Caco-2 (cell line): ENCODE results near the gene LIN37. TPM values are rescaled to one million over a fixed set of nuclear protein-coding genes. Genes with fewer than 3 reads are reported as not detected.

ENCODE experiments used
- BruUV-seq: library from RNA; stranded (reverse); fragments of 400-500 nt; replicated peaks from 2 replicates; lab custom pipeline; 2021; lab: Mats Ljungman, UMichigan
- CTCF ChIA-PET: fragments of 300-600 bp; sonication (Branson Sonifier 250); formaldehyde crosslinking; loops from one replicate; lab custom pipeline; 2022; ENCODE audit warnings: antibody characterized with exemption; lab: Charles Lee
- POLR2A ChIA-PET: fragments of 300-600 bp; sonication (Branson Sonifier 250); formaldehyde crosslinking; loops from one replicate; lab custom pipeline; 2022; ENCODE audit warnings: antibody characterized with exemption; lab: Charles Lee
- DNase-seq, 2 experiments: peaks; one replicate each; pipeline versions ENCODE4 v3.0.0 to v3.0.0-alpha.2; 2020 to 2022
- H3K27me3 ChIP-seq: replicated peaks from 2 replicates; pipeline ENCODE4 v1.6.0; 2011; ENCODE audit warnings: low read length; ENCODE audit not compliant: control insufficient read depth, insufficient read depth
- H3K36me3 ChIP-seq: 2 replicates; pipeline ENCODE4 v1.5.1; 2011; ENCODE audit warnings: low read length; ENCODE audit not compliant: control insufficient read depth, insufficient read depth
- H3K4me1 ChIP-seq: fragments of 250-450 bp; sonication (Bioruptor Pico); 2 replicates; pipeline ENCODE4 v1.5.1; 2020; ENCODE audit warnings: mild to moderate bottlenecking
- H3K4me3 ChIP-seq: 2 replicates; pipeline ENCODE4 v1.5.1; 2011; ENCODE audit warnings: low read depth, mild to moderate bottlenecking, control low read depth, low read length
- H3K9me3 ChIP-seq: fragments of 250-450 bp; sonication (Bioruptor Pico); 2 replicates; pipeline ENCODE4 v1.5.1; 2020; ENCODE audit warnings: mild to moderate bottlenecking, moderate library complexity
- H3K27ac Mint-ChIP-seq: one replicate; pipeline ENCODE4 v1.8.0; 2022; ENCODE audit warnings: mixed read lengths; ENCODE audit not compliant: unreplicated experiment
- H3K27me3 Mint-ChIP-seq: one replicate; pipeline ENCODE4 v1.8.0; 2022; ENCODE audit warnings: mixed read lengths; ENCODE audit not compliant: insufficient read depth, unreplicated experiment
- H3K36me3 Mint-ChIP-seq: one replicate; pipeline ENCODE4 v1.8.0; 2022; ENCODE audit warnings: mild to moderate bottlenecking, mixed read lengths; ENCODE audit not compliant: insufficient read depth, unreplicated experiment
- H3K4me1 Mint-ChIP-seq: one replicate; pipeline ENCODE4 v1.8.0; 2022; ENCODE audit warnings: low read depth, mixed read lengths; ENCODE audit not compliant: unreplicated experiment
- H3K4me3 Mint-ChIP-seq: one replicate; pipeline ENCODE4 v1.8.0; 2022; ENCODE audit warnings: mild to moderate bottlenecking, moderate library complexity, mixed read lengths; ENCODE audit not compliant: unreplicated experiment
- H3K9me3 Mint-ChIP-seq: one replicate; pipeline ENCODE4 v1.8.0; 2022; ENCODE audit warnings: mixed read lengths; ENCODE audit not compliant: unreplicated experiment
- intact Hi-C: fragments of 100-400 bp; cut with micrococcal nuclease; formaldehyde crosslinking; loops from one replicate; pipeline ENCODE4 v1.10.0; 2022; ENCODE audit not compliant: unreplicated experiment
- total RNA-seq: library from RNA; stranded (reverse); gene quantifications from 2 replicates; pipeline ENCODE4 v1.2.3, GENCODE V29; 2022
- TF ChIP-seq, protein P1 (sequence below), 2 experiments: fragments of 200-600 bp in 1 of 2; IDR thresholded peaks; 1 replicate in 1 of 2; 2 replicates in 1 of 2; pipeline versions ENCODE4 v1.5.1 to v1.8.0; 2011 to 2022; ENCODE audit warnings: antibody characterized with exemption in 1 of 2, control low read depth in 1 of 2, inconsistent platforms in 1 of 2, low read depth in 1 of 2, low read length in 1 of 2, mild to moderate bottlenecking in 1 of 2, moderate library complexity in 1 of 2; ENCODE audit not compliant: insufficient read depth in 1 of 2, severe bottlenecking in 1 of 2, unreplicated experiment in 1 of 2

Gene LIN37
- total RNA-seq, 1 experiment from 2014 or later: 10.2 TPM

DNA sequence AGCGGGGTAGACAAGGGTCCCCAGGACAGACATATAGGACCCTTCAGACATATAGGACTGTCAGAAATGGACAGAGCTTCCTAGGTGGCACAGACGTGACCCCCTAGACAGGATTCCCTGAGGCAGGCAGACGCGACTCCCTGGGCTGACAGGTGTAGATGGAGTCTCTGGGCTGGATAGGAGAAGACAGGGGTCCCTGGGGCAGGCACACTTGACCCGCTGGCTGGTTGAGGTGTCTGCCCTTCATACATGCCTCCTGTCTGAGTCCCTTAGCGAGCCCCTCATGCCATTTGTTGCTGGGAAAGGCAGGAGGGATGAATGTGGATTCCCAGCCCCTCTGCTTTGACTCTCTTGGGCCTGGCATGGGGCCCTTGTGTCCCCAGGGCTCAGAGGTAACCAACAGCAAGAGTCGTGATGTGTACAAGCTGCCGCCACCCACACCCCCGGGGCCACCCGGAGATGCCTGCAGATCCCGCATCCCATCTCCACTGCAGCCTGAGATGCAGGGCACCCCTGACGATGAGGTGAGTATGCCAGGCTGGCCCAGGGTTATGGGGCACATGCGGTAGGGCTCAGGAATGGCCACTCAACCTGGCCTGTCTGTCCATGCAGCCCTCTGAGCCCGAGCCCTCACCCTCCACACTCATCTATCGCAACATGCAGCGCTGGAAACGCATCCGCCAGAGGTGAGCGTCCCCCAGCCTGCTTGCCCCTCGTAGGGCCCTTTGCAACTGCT lies 5.4 kb downstream of the LIN37 start:
- DNase-seq: no peak
- Mint-ChIP-seq H3K4me1 (peaks cover 17% of the 10 kb centered on the region), H3K36me3 (peaks cover 35% of the 10 kb centered on the region), H3K4me3 (no peak overlapping the region), H3K27me3 (no peaks in the 10 kb centered on the region), H3K27ac (no peak overlapping the region), H3K9me3 (no peaks in the 10 kb centered on the region)
- CTCF ChIA-PET: no interaction called here
- intact Hi-C loops: no loop called here
- H3K27me3 ChIP-seq: no peaks in the 10 kb centered on the region
- H3K4me3 ChIP-seq: no peak overlapping the region
- H3K36me3 ChIP-seq: no peaks in the 10 kb centered on the region
- H3K9me3 ChIP-seq: no peaks in the 10 kb centered on the region
- peaks cover 6% of the 10 kb centered on the region for H3K4me1 ChIP-seq
- TF ChIP-seq, protein P1, sequence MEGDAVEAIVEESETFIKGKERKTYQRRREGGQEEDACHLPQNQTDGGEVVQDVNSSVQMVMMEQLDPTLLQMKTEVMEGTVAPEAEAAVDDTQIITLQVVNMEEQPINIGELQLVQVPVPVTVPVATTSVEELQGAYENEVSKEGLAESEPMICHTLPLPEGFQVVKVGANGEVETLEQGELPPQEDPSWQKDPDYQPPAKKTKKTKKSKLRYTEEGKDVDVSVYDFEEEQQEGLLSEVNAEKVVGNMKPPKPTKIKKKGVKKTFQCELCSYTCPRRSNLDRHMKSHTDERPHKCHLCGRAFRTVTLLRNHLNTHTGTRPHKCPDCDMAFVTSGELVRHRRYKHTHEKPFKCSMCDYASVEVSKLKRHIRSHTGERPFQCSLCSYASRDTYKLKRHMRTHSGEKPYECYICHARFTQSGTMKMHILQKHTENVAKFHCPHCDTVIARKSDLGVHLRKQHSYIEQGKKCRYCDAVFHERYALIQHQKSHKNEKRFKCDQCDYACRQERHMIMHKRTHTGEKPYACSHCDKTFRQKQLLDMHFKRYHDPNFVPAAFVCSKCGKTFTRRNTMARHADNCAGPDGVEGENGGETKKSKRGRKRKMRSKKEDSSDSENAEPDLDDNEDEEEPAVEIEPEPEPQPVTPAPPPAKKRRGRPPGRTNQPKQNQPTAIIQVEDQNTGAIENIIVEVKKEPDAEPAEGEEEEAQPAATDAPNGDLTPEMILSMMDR (IDR thresholded peaks at IDR 0.05; ENCODE audit: insufficient read depth in 1 of 2, low read depth in 1 of 2, low read length in 1 of 2, severe bottlenecking in 1 of 2, unreplicated experiment in 1 of 2): no peak
- POLR2A ChIA-PET: no interaction called here
- BruUV-seq: no TSS peak

DNA sequence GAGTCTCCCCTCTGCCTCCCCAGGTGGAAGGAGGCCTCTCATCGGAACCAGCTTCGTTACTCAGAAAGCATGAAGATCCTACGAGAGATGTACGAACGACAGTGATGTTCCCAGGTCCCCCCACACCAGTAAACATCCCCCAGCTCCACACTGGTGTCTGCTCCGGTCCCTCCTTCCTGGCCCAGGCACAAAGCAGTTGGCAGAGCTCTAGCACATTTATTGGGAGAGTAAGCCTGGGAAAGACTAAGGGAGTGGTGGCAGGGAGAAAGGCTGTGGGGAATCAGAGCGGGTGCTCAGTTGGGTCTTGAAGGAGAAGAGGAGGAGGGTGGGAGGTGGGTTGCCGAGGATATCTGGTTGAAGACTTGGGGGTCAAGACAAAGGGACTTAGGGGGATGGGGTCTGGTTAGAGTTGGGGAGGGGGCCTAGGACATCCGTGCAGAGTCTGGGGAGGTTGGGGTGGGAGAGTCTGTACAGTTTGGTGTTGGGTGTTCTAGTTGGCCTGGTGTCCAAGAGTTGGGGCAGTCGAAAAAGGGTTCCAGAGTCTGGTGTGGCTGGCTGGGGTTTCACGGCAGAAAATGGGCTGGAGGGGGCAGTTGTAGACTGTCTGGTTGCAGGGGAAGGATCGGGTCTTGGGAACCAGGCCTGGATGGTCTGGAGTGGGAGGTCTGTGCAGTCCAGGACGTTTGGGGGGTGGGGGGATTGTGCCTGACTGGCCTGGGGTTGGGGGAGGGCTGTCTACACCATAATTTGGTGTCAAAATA lies 6.2 kb downstream of the LIN37 start:
- Mint-ChIP-seq H3K4me1 (peaks cover 11% of the 10 kb centered on the region), H3K27ac (no peak overlapping the region), H3K4me3 (peak overlapping the region; percentile 64), H3K27me3 (no peaks in the 10 kb centered on the region), H3K9me3 (no peaks in the 10 kb centered on the region), H3K36me3 (peaks cover 33% of the 10 kb centered on the region)
- no peak for DNase-seq
- no TSS peak for BruUV-seq
- H3K27me3 ChIP-seq: no peaks in the 10 kb centered on the region
- peaks cover 6% of the 10 kb centered on the region for H3K4me1 ChIP-seq
- ChIA-PET CTCF (no interaction called here), POLR2A (no interaction called here)
- intact Hi-C loops: loop anchor here (5.0 kb wide), 1 partner anchor 107 kb away; the partner anchor contains the start of gene COX6B1
- no peaks in the 10 kb centered on the region for H3K36me3 ChIP-seq
- TF ChIP-seq, protein P1 (IDR thresholded peaks at IDR 0.05; ENCODE audit: insufficient read depth in 1 of 2, low read depth in 1 of 2, low read length in 1 of 2, severe bottlenecking in 1 of 2, unreplicated experiment in 1 of 2): no peak
- H3K9me3 ChIP-seq: no peaks in the 10 kb centered on the region
- no peak overlapping the region for H3K4me3 ChIP-seq

DNA sequence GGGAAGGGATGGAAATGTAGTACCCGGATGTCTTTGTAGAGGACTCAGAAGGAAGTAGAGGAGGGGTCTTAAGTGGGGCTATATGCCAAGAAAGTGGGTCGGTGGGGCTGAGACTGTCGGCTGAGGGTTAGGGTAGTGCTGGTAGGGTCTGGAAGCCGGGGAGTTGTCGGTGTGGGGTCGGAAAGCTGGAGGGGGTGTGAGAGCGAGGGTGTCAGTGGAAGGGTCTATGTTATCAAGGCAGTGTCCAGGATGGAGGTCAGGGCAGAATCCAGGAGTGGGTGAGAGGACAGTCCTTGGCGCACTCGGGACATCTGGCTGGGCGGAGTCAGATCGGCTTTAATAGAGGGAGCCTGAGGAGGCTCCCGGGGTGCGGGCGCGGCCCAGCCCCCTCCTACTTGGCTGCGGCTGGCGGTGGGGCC lies 6.8 kb downstream of the LIN37 start:
- POLR2A ChIA-PET: no interaction called here
- intact Hi-C loops: loop anchor here (5.0 kb wide), 1 partner anchor 108 kb away; the partner anchor contains the start of gene COX6B1
- TF ChIP-seq, protein P1 (IDR thresholded peaks at IDR 0.05; ENCODE audit: insufficient read depth in 1 of 2, low read depth in 1 of 2, low read length in 1 of 2, severe bottlenecking in 1 of 2, unreplicated experiment in 1 of 2): no peak
- peaks cover 6% of the 10 kb centered on the region for H3K4me1 ChIP-seq
- Mint-ChIP-seq H3K4me3 (peak overlapping the region; percentile 64), H3K27me3 (no peaks in the 10 kb centered on the region), H3K36me3 (peaks cover 30% of the 10 kb centered on the region), H3K9me3 (no peaks in the 10 kb centered on the region), H3K27ac (no peak overlapping the region), H3K4me1 (peaks cover 6% of the 10 kb centered on the region)
- no peaks in the 10 kb centered on the region for H3K36me3 ChIP-seq
- DNase-seq: no peak
- no peaks in the 10 kb centered on the region for H3K9me3 ChIP-seq
- peak overlapping the region; percentile 27 for H3K4me3 ChIP-seq
- no peaks in the 10 kb centered on the region for H3K27me3 ChIP-seq
- CTCF ChIA-PET: no interaction called here
- BruUV-seq: no TSS peak
